ENCODE results near the gene LTO1. TPM values are rescaled to one million over a fixed set of nuclear protein-coding genes. Genes with fewer than 3 reads are reported as not detected.

LTO1 gene
- total and polyA plus RNA-seq, 10 of the 15 experiments (the other 5 are each of a cell fraction or from before 2014, with no cell fraction given), result 2.6 to 27.5 (median 14.4) TPM

GRCh38 chr11:69674886-69675714, at the start of gene LTO1 (continued):
- peak; percentile 93 for TF ChIP-seq IKZF1 (conservative IDR thresholded peaks at IDR 0.05)
- TF ChIP-seq TCF3 (IDR thresholded peaks at IDR 0.05; ENCODE audit: borderline replicate concordance, insufficient read depth, low read depth, low read length), result 0 out of 2 replicates have a peak, but pooled peaks have one; percentile 10
- no peak for TF ChIP-seq ZNF622 (IDR thresholded peaks at IDR 0.05)
- TF ChIP-seq SRF (IDR thresholded peaks at IDR 0.05; ENCODE audit: low read depth in 2 of 2, low read length in 2 of 2), result 0 out of 4 replicates have a peak, but pooled peaks of 1 of the 2 experiments have one; percentile 17
- TF ChIP-seq SIN3A (IDR thresholded peaks at IDR 0.05; ENCODE audit: low read depth, low read length), result peak; percentile 85
- TF ChIP-seq ELK1 (IDR thresholded peaks at IDR 0.05; ENCODE audit: low read depth, low read length), result peak; percentile 94
- TF ChIP-seq TAF1 (IDR thresholded peaks at IDR 0.05; ENCODE audit: borderline replicate concordance, low read depth, low read length), result peak; percentile 98
- TF ChIP-seq MYB (IDR thresholded peaks at IDR 0.05; ENCODE audit: borderline replicate concordance, low read depth, low read length), result no peak
- peak; percentile 67; the same call in 1 of the 2 replicates for TF ChIP-seq SMARCA5 (IDR thresholded peaks at IDR 0.05)
- peak; percentile 41; the same call in 1 of the 2 replicates for TF ChIP-seq BACH1 (IDR thresholded peaks at IDR 0.05; ENCODE audit: borderline replicate concordance)
- TF ChIP-seq SIX5 (IDR thresholded peaks at IDR 0.05; ENCODE audit: low read depth, low read length, severe bottlenecking), result peak; percentile 62
- TF ChIP-seq EED (IDR thresholded peaks at IDR 0.05; ENCODE audit: low read depth), result no peak
- TF ChIP-seq CBFB (IDR thresholded peaks at IDR 0.05; ENCODE audit: low read depth), result peak; percentile 52; the same call in 1 of the 2 replicates
